Progenitor cell of endocrine pancreas (in vitro differentiated cells): Measurements from ENCODE around the gene ABCC2. TPM values are rescaled to one million over a fixed set of nuclear protein-coding genes. Genes with fewer than 3 reads are reported as not detected.

Experiments used
- DNase-seq: peaks from one replicate; pipeline ENCODE4 v3.0.0; 2021; ENCODE audit warnings: low spot score; ENCODE audit not compliant: unreplicated experiment
- H3K27ac Mint-ChIP-seq: 2 replicates; pipeline ENCODE4 v1.8.0; 2021; ENCODE audit warnings: mild to moderate bottlenecking, moderate library complexity, mixed read lengths
- H3K27me3 Mint-ChIP-seq: 2 replicates; pipeline ENCODE4 v1.8.0; 2021; ENCODE audit warnings: mixed read lengths
- H3K36me3 Mint-ChIP-seq: 2 replicates; pipeline ENCODE4 v1.8.0; 2022; ENCODE audit warnings: mixed read lengths; ENCODE audit not compliant: insufficient read depth
- H3K4me1 Mint-ChIP-seq: 2 replicates; pipeline ENCODE4 v1.8.0; 2021; ENCODE audit warnings: low read depth, mixed read lengths
- H3K4me3 Mint-ChIP-seq: 2 replicates; pipeline ENCODE4 v1.8.0; 2021; ENCODE audit warnings: low read depth, mild to moderate bottlenecking, moderate library complexity, mixed read lengths
- H3K9me3 Mint-ChIP-seq: 2 replicates; pipeline ENCODE4 v1.8.0; 2021; ENCODE audit warnings: low read depth, mixed read lengths
- total RNA-seq: library from RNA; stranded (reverse); gene quantifications from 2 replicates; pipeline ENCODE4 v1.2.1, GENCODE V29; 2021
- TF ChIP-seq, protein P1 (sequence below): fragments of 200-600 bp; sonication (generic); IDR thresholded peaks from one replicate; pipeline ENCODE4 v1.5.0; 2021; ENCODE audit warnings: antibody characterized with exemption, mild to moderate bottlenecking; ENCODE audit not compliant: unreplicated experiment

The ABCC2 gene
- total RNA-seq, 1 donor from 2014 or later = 0.89 TPM

DNA sequence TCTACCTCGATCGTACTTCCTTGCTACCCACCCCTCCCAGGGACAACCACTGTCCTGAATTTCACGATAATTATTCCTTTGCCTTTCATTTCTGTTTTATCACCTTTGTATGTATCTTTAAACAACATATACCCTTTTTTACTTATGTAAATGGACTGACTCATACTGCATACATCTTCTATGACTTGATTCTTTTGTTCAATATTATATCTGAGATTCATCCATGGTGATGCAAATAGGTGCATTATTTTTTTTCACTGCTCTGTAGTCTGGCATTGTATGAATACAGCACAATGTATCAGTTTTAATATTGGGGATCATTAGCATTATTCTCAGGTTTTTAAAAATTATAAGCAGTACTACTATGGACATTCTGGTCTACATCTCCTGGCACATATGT, 69.4 kb downstream of the ABCC2 start:
- Mint-ChIP-seq H3K4me1 (peaks cover 18% of the 10 kb centered on the region), H3K36me3 (no peaks in the 10 kb centered on the region), H3K9me3 (no peaks in the 10 kb centered on the region), H3K27me3 (no peaks in the 10 kb centered on the region), H3K4me3 (no peak overlapping the region), H3K27ac (no peak overlapping the region)
- TF ChIP-seq, protein P1, sequence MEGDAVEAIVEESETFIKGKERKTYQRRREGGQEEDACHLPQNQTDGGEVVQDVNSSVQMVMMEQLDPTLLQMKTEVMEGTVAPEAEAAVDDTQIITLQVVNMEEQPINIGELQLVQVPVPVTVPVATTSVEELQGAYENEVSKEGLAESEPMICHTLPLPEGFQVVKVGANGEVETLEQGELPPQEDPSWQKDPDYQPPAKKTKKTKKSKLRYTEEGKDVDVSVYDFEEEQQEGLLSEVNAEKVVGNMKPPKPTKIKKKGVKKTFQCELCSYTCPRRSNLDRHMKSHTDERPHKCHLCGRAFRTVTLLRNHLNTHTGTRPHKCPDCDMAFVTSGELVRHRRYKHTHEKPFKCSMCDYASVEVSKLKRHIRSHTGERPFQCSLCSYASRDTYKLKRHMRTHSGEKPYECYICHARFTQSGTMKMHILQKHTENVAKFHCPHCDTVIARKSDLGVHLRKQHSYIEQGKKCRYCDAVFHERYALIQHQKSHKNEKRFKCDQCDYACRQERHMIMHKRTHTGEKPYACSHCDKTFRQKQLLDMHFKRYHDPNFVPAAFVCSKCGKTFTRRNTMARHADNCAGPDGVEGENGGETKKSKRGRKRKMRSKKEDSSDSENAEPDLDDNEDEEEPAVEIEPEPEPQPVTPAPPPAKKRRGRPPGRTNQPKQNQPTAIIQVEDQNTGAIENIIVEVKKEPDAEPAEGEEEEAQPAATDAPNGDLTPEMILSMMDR = no peak
- DNase-seq = no peak

GRCh38 chr10:99852481-99853213, 70.2 kb downstream of the ABCC2 start:
- H3K36me3 Mint-ChIP-seq = no peaks in the 10 kb centered on the region
- peaks cover 18% of the 10 kb centered on the region for H3K4me1 Mint-ChIP-seq
- H3K27ac Mint-ChIP-seq = no peak overlapping the region
- no peak overlapping the region for H3K4me3 Mint-ChIP-seq
- DNase-seq = no peak
- TF ChIP-seq, protein P1 = no peak
- H3K9me3 Mint-ChIP-seq = no peaks in the 10 kb centered on the region
- H3K27me3 Mint-ChIP-seq = peaks cover under 1% of the 10 kb centered on the region

GRCh38 chr10:99853655-99854054, 71.2 kb downstream of the ABCC2 start:
- Mint-ChIP-seq H3K36me3 (no peaks in the 10 kb centered on the region), H3K4me1 (peaks cover 18% of the 10 kb centered on the region), H3K9me3 (no peaks in the 10 kb centered on the region), H3K27me3 (peaks cover 3% of the 10 kb centered on the region), H3K4me3 (no peak overlapping the region), H3K27ac (no peak overlapping the region)
- DNase-seq = no peak
- TF ChIP-seq, protein P1 = no peak

DNA sequence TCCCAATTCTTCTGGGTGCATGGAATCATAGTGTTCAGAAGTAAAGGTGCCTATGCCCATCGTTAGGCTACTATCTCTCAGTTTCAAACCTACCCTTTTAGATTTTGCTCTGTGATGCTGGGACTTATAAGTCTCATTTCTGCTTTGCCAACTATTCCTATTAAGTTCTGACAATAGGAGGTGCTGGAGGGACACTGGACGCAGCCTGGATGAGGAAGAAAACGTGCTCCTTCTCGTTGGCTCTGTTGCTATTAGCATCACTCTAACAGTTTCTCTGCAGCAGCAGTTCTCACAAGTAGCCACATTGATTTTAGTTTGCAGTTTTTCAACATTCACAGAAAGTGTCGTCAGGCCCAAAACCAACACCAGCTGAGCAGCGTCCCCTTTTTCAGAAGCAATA, 72.4 kb downstream of the ABCC2 start:
- Mint-ChIP-seq H3K36me3 (no peaks in the 10 kb centered on the region), H3K4me1 (peaks cover 14% of the 10 kb centered on the region), H3K27me3 (peaks cover 3% of the 10 kb centered on the region), H3K4me3 (no peak overlapping the region), H3K9me3 (no peaks in the 10 kb centered on the region), H3K27ac (no peak overlapping the region)
- TF ChIP-seq, protein P1 = peak; percentile 38
- no peak for DNase-seq

DNA sequence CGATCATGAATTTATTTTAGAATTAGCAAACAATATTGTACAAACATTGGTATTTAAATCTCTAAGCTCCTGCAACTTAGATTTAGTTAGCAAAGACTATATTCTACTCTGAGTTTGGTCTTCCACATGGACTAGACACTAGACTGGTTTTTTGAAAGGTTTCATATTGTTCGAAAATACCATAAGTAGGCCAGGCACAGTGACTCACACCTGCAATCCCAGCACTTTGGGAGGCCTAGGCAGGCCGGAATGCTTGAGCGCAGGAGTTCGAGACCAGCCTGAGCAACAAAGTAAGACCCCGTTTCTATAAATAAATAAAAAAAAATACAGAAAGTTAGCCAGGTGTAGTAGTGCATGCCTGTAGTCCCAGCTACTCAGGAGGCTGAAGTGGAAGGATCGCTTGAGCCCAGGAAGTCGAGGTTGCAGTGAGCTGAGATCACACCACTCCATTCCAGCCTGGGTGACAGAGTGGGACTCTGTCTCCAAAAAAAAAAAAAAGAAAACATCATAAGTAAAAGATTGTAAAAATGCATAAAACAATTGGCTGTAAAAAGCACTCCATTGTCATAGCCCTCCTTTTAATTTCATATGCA, 73.1 kb downstream of the ABCC2 start:
- H3K27ac Mint-ChIP-seq = no peak overlapping the region
- H3K9me3 Mint-ChIP-seq = no peaks in the 10 kb centered on the region
- peaks cover 3% of the 10 kb centered on the region for H3K27me3 Mint-ChIP-seq
- DNase-seq = no peak
- TF ChIP-seq, protein P1 = no peak
- no peaks in the 10 kb centered on the region for H3K36me3 Mint-ChIP-seq
- H3K4me3 Mint-ChIP-seq = no peak overlapping the region
- peaks cover 8% of the 10 kb centered on the region for H3K4me1 Mint-ChIP-seq
